ENCODE data around the gene PHACTR1. TPM values are rescaled to one million over a fixed set of nuclear protein-coding genes. Genes with fewer than 3 reads are reported as not detected.

Gene PHACTR1
- total and polyA plus RNA-seq, 2 donors (not counting 1 experiment from before 2014, with no cell fraction given) = 0.60 to 1.2 TPM

DNA sequence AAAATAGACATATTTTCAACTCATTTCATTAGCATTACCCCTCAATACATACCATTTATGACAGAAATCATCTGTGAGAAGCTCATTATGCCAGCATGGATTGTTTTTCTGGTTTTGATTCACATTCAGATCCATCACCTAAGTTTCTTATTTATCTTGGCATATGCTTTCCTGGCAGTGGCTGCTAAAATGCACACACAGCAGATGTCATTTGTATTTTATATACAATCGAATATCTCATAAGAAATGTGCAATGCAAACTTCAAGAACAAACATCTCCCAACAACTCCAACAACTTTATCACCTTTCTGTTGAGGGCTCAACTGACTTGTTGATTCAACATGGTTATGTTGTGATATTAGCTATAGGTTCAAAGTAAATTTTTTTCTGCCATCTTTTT, 208.3 kb downstream of the PHACTR1 start:
- Histone ChIP-seq H2AFZ (ENCODE audit: low read length) (no peak overlapping the region), H3K4me1 (ENCODE audit: control insufficient read depth, extremely low read depth, insufficient read depth, low read length) (no peaks in the 10 kb centered on the region), H3K36me3 (ENCODE audit: control insufficient read depth, insufficient read depth, low read length) (no peaks in the 10 kb centered on the region), H3K27me3 (ENCODE audit: control insufficient read depth, insufficient read depth, low read length) (no peaks in the 10 kb centered on the region), H3K4me2 (ENCODE audit: extremely low read depth, insufficient read depth, low read length) (no peak overlapping the region), H3K27ac (ENCODE audit: insufficient read depth, low read length) (no peak overlapping the region), H3K9ac (ENCODE audit: insufficient read depth, low read length) (no peak overlapping the region), H3K9me3 (ENCODE audit: control insufficient read depth, insufficient read depth, low read depth, low read length) (no peaks in the 10 kb centered on the region), H3K79me2 (ENCODE audit: control insufficient read depth, insufficient read depth, low read length) (no peaks in the 10 kb centered on the region), H4K20me1 (ENCODE audit: control insufficient read depth, extremely low read depth, insufficient read depth, low read length) (no peaks in the 10 kb centered on the region), H3K4me3 (replicated peaks in 1 of 4; ENCODE audit: control extremely low read depth in 1 of 4, insufficient read depth in 1 of 4, low read depth in 3 of 4, low read length in 4 of 4) (no peak overlapping the region)
- no peak for DNase-seq (ENCODE audit: low read depth in 2 of 2)
- TF ChIP-seq EZH2 (IDR thresholded peaks at IDR 0.05; ENCODE audit: low read length, missing control alignments) = no peak
- TF ChIP-seq, protein P1, sequence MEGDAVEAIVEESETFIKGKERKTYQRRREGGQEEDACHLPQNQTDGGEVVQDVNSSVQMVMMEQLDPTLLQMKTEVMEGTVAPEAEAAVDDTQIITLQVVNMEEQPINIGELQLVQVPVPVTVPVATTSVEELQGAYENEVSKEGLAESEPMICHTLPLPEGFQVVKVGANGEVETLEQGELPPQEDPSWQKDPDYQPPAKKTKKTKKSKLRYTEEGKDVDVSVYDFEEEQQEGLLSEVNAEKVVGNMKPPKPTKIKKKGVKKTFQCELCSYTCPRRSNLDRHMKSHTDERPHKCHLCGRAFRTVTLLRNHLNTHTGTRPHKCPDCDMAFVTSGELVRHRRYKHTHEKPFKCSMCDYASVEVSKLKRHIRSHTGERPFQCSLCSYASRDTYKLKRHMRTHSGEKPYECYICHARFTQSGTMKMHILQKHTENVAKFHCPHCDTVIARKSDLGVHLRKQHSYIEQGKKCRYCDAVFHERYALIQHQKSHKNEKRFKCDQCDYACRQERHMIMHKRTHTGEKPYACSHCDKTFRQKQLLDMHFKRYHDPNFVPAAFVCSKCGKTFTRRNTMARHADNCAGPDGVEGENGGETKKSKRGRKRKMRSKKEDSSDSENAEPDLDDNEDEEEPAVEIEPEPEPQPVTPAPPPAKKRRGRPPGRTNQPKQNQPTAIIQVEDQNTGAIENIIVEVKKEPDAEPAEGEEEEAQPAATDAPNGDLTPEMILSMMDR (conservative IDR thresholded peaks at IDR 0.05 in 1 of 2, IDR thresholded peaks at IDR 0.05 in 1 of 2; ENCODE audit: low read depth in 1 of 2, low read length in 2 of 2) = no peak

- TF ChIP-seq, protein P1 (conservative IDR thresholded peaks at IDR 0.05 in 1 of 2, IDR thresholded peaks at IDR 0.05 in 1 of 2; ENCODE audit: low read depth in 1 of 2, low read length in 2 of 2) = no peak
- TF ChIP-seq EZH2 (IDR thresholded peaks at IDR 0.05; ENCODE audit: low read length, missing control alignments) = no peak
Observed at GRCh38 chr6:12927746-12928145, 211.2 kb downstream of the PHACTR1 start.

DNA sequence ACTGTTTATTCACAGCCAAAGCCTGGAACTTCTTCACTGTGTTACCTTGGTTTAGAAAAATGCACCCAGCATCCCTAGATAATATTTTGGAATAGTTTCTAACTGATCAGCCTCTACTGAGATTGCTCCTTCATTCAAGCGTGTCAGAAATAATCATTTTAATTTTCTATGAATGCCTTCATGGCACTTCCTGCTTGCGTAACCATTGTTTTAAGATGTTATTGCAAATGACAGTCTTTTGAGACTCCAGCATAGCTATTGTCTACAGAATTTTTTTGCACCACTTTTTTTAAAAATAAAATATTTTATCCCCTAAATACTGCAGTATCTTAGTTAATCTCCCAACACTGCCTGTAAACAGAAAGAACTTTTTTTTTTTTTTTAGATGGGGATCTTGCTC, 213.1 kb downstream of the PHACTR1 start:
- H3K27ac ChIP-seq (ENCODE audit: insufficient read depth, low read length) = no peak overlapping the region
- no peaks in the 10 kb centered on the region for H3K36me3 ChIP-seq (ENCODE audit: control insufficient read depth, insufficient read depth, low read length)
- H3K4me2 ChIP-seq (ENCODE audit: extremely low read depth, insufficient read depth, low read length) = no peak overlapping the region
- no peaks in the 10 kb centered on the region for H3K79me2 ChIP-seq (ENCODE audit: control insufficient read depth, insufficient read depth, low read length)
- no peaks in the 10 kb centered on the region for H3K27me3 ChIP-seq (ENCODE audit: control insufficient read depth, insufficient read depth, low read length)
- DNase-seq (ENCODE audit: low read depth in 2 of 2) = no peak
- H3K9ac ChIP-seq (ENCODE audit: insufficient read depth, low read length) = no peak overlapping the region
- no peak for TF ChIP-seq EZH2 (IDR thresholded peaks at IDR 0.05; ENCODE audit: low read length, missing control alignments)
- TF ChIP-seq, protein P1 (conservative IDR thresholded peaks at IDR 0.05 in 1 of 2, IDR thresholded peaks at IDR 0.05 in 1 of 2; ENCODE audit: low read depth in 1 of 2, low read length in 2 of 2) = no peak
- no peaks in the 10 kb centered on the region for H3K4me1 ChIP-seq (ENCODE audit: control insufficient read depth, extremely low read depth, insufficient read depth, low read length)
- no peaks in the 10 kb centered on the region for H3K9me3 ChIP-seq (ENCODE audit: control insufficient read depth, insufficient read depth, low read depth, low read length)
- no peak overlapping the region for H2AFZ ChIP-seq (ENCODE audit: low read length)
- no peak overlapping the region for H3K4me3 ChIP-seq (replicated peaks in 1 of 4; ENCODE audit: control extremely low read depth in 1 of 4, insufficient read depth in 1 of 4, low read depth in 3 of 4, low read length in 4 of 4)
- H4K20me1 ChIP-seq (ENCODE audit: control insufficient read depth, extremely low read depth, insufficient read depth, low read length) = no peaks in the 10 kb centered on the region

More at GRCh38 chr6:12927746-12928145, 211.2 kb downstream of the PHACTR1 start:
- no peaks in the 10 kb centered on the region for H3K9me3 ChIP-seq (ENCODE audit: control insufficient read depth, insufficient read depth, low read depth, low read length)
- H2AFZ ChIP-seq (ENCODE audit: low read length) = no peak overlapping the region
- H4K20me1 ChIP-seq (ENCODE audit: control insufficient read depth, extremely low read depth, insufficient read depth, low read length) = no peaks in the 10 kb centered on the region
- H3K9ac ChIP-seq (ENCODE audit: insufficient read depth, low read length) = no peak overlapping the region
- no peaks in the 10 kb centered on the region for H3K27me3 ChIP-seq (ENCODE audit: control insufficient read depth, insufficient read depth, low read length)
- no peaks in the 10 kb centered on the region for H3K36me3 ChIP-seq (ENCODE audit: control insufficient read depth, insufficient read depth, low read length)
- H3K4me2 ChIP-seq (ENCODE audit: extremely low read depth, insufficient read depth, low read length) = no peak overlapping the region
- no peak for DNase-seq (ENCODE audit: low read depth in 2 of 2)
- no peaks in the 10 kb centered on the region for H3K4me1 ChIP-seq (ENCODE audit: control insufficient read depth, extremely low read depth, insufficient read depth, low read length)
- no peak overlapping the region for H3K4me3 ChIP-seq (replicated peaks in 1 of 4; ENCODE audit: control extremely low read depth in 1 of 4, insufficient read depth in 1 of 4, low read depth in 3 of 4, low read length in 4 of 4)
- no peaks in the 10 kb centered on the region for H3K79me2 ChIP-seq (ENCODE audit: control insufficient read depth, insufficient read depth, low read length)
- H3K27ac ChIP-seq (ENCODE audit: insufficient read depth, low read length) = no peak overlapping the region

Measured in fibroblast of lung (primary cell).